HG03139 (cell line): Measurements from ENCODE around the gene ALPG.
"Not testable (repeated sequence)": the region's sequence is repeated elsewhere in the genome, so short reads cannot be mapped to it uniquely, and the experiment has no call there.

Experiments
- ATAC-seq: cut with Tn5 transposase; IDR thresholded peaks from one replicate; pipeline ENCODE4 v1.9.1; 2021; ENCODE audit not compliant: unreplicated experiment

Gene ALPG

DNA sequence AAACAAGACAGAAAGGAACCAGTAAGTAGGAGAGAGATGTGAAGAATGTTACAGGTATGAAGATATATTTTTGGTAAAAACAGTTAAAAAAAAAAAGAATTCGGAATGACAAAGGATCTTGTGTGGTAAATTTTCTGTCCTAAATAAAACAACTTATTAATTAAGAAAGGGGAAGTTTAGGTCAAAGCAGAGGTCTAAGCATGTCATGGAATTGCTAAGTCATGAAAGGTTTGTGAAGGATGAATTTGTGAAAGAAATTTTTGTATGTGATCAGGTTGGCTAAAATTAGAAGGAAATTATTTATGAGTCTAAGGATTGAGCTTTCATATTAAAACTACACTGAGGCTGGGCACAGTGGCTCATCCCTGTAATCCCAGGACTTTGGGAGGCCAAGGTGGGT, 11.1 kb upstream of the ALPG start:
- no peak for ATAC-seq

GRCh38 chr2:232396683-232397082, 10.0 kb upstream of the ALPG start:
- ATAC-seq: no peak

DNA sequence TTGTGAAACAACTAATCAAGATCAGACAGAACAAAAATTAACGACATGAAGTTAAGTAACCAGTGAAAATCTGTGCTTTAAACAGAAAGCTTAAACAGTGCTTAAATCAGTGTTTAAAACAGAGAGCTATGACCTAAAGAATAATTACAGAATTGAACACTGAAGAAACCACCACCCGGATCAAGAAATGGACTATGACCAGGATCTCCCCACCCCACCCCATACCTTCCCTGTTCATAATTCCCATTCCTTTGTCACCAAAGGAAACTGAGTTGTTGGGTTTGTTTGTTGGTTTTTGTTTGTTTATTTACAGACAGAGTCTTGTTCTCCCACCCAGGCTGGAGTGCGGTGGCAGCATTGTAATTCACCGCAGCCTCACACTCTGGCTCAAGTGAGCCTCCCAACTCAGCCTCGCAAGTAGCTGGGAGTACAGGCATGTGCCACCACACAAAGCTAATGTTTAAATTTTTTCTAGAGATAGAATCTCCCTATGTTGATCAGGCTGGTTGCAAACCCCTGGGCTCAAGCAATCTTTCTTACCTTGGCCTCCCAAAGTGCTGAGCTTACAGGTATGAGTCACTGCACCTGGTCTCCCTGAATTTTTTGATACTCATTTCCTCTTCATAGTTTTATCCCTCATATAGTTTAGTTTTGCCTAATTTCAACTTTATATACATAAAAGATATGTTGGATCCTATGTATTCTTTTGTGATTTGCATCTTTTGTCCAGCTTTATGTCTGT, 8.2 kb upstream of the ALPG start:
- no peak for ATAC-seq

DNA sequence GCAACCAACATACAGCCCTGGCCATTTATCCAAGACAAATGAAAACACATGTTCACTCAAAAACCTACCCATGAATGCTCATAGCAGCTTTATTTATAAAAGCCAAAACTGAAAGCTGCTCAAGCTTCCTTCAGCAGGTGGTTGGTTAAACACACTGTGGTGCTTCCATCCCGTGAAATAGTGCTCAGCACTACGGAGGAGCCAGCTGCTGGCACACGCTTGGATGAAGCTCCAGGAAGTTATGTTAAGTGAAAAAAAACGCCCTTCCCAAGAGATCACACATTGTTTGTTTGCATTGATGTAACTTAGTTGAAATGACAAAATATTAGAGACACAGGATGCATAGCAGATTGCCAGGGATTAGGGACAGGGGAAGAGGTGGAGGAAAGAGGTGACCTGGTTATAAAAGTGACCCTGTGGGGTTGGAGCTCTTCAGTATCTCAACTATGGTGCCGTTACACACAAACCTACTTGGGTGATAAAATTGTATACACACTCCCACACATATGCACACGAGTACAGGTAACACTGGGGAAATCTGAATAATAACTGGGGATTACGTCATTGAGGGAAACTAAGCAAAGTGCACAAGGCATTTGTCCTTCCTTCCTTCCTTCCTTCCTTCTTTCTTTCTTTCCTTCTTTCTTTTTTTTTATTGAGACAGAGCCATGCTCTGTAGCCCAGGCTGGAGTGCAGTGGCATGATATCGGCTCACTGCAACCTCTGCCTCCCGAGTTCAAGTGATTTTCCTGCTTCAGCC, 6.2 kb upstream of the ALPG start:
- ATAC-seq: no peak

DNA sequence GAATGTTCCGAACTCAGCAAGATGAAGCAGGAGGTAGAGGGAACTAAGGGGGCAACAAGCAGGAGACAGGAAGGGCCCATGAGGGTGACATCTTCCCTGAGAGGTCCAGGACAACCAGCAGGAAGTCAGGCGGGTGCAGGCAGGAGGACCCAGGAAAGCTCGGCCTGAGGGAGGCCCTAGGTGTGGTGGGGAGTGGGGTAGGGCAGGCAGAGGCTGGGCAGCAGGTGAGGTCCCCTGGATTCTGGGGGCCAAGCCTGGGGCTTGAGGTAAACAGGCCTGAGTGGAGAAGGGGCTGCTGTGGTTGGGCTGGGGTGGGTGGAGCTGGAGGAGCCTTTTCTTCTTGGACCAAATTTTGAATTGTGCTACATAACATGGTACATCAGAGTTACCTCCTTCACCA, 4.1 kb upstream of the ALPG start:
- no peak for ATAC-seq

DNA sequence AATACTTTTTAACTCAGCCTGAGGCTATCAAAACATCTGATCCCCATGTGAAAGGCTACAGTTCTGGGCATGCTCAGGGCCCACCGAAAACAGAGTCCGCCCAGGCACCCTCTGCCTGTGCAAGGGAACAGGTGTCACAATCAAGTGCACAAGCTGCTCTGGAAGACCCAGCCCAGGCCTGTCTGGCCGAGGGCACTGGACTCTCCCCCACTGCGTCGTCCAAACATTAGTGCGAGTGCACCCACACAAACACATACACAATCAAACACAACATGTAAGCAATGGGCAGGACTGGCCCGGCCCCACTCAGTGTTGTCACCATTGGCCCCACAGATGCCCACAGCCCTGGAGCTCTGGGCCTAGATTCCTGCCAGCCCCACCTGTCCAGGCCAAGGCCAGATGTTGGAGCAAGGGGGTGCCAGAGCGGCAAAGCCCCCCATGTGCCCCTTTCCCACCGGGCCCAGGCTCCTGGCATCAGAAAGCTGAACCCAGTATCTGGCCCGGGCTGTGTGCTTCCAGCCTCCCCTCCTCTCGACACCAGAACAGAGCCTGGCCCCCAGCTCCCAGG, 617 bp upstream of the ALPG start:
- no peak for ATAC-seq

GRCh38 chr2:232407428-232408150, 945 bp downstream of the ALPG start:
- not testable (repeated sequence) for ATAC-seq

GRCh38 chr2:232408269-232408668, 1.6 kb downstream of the ALPG start:
- ATAC-seq: not testable (repeated sequence)

DNA sequence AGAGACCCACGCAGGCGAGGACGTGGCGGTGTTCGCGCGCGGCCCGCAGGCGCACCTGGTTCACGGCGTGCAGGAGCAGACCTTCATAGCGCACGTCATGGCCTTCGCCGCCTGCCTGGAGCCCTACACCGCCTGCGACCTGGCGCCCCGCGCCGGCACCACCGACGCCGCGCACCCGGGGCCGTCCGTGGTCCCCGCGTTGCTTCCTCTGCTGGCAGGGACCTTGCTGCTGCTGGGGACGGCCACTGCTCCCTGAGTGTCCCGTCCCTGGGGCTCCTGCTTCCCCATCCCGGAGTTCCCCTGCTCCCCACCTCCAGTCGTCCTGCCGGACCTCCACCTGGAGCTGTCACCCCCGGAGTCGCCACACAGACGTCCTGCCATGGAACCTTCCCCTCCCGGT, 3.0 kb downstream of the ALPG start:
- not testable (repeated sequence) for ATAC-seq

- no peak for ATAC-seq
Observed at GRCh38 chr2:232410238-232410900, 3.7 kb downstream of the ALPG start.

DNA sequence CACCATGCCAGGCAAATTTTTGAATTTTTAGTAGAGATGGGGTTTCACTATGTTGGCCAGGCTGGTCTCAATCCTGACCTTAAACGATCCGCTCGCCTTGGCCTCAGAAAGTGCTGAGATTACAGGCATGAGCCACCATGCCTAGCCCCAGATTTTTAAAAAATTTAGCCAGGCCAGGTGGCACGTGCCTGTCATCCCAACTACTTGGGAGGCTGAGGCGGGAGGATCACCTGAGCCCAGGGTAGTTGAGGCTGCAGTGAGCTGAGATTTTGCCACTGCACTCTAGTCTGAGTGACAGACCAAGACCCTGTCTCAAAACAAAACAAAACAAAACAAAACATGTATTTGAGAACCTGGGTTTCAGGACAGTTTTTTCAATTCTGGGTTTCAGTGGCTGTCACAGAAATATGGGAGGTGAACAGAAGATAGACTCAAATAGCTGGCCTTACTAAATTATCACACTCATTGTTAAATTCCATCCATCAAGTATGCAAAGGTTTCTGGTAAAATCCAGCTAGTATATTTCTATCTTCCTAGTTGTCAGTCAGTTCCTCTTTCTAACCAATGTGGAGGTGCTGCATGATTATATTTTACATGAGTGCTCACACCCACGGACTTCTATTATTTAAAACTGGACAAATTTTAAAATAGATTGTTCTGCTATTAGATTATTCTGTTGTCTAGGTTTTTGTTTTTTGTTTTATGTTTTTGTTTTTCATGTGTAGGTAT, 5.4 kb downstream of the ALPG start:
- ATAC-seq: no peak

GRCh38 chr2:232412986-232413385, 6.3 kb downstream of the ALPG start:
- no peak for ATAC-seq

DNA sequence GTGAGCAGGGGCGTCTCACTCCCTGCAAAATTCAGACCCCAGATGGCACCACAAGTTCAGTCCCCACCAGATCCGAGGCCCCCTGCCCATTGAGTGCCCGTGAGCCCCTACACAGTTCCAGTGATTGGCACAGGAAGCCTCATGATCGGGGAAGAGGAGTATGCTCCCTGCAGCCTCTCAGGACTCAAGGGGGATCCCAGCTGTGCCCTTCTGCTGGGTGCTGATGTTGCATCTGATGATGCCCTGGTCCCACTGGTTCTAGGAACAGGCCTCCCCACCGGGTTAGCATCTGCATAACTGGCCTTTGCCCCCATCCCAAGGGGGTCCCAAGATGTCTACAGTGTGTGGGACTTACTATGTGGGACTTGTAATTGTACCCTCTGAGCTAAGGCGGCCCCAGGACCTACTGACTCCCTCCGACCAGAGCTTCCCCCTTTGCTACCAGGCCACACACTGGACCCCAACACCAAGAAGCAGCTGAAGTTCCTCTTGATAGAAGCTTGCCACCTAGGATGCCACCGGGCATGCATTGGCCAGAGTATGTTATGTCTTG, 8.6 kb downstream of the ALPG start:
- no peak for ATAC-seq

- no peak for ATAC-seq
Observed at GRCh38 chr2:232415736-232416520, 9.3 kb downstream of the ALPG start.

DNA sequence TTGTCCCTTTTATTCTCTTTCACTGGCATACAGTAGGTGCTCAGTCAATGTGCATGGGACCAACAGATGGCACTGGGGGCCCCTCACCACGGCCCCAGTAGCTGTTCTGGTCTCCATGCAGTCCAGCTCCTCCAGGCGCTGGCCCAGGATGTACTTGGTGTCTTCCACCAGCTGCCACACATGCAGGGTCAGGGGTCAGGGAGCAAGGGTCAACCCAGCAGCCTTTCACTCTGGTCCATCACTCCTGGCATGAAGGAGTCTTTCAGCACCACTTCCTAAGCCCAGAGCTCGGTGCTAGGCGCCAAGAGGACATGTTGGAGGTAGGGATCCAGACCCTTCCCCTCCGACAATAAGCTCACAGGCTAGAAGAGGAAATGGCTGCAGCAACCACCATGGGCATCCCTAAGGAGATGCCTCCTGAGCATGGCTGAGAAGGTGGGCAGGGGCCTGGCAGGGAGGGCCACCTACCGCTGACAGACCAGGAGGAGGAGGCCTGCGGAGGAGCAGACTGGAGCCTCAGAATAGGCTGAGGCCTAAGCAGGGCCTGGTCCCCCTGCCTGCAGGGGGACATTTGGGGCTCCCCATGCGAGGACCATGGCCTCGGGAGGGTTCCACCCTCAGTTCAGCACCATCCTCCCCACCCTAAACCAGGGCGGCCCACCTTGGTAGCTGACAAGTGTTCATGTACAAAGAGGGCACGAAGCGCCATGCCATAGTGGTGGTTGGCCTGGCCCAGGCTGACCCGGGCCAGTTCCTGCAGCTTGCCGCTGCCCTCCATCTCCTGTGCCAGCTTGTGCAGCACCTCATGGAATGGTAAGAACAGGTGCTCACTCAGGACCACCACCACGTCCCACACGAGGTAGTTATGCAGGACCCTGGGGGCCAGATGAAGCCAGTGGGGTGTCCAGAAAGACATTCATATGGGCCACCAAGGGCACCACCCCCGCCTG, 10.2 kb downstream of the ALPG start:
- ATAC-seq: no peak

- ATAC-seq: no peak
Observed at GRCh38 chr2:232417489-232417888, 10.8 kb downstream of the ALPG start.

GRCh38 chr2:232418056-232418455, 11.4 kb downstream of the ALPG start:
- ATAC-seq: no peak
